Measurements from ENCODE around the gene SLC35F1.

- TF ChIP-seq USF1 (IDR thresholded peaks at IDR 0.05) (no peak), EP300 (IDR thresholded peaks at IDR 0.05; ENCODE audit: borderline replicate concordance) (no peak), EGR1 (IDR thresholded peaks at IDR 0.05) (no peak), FOXM1 (IDR thresholded peaks at IDR 0.05; ENCODE audit: borderline replicate concordance, low read depth) (no peak), CEBPB (IDR thresholded peaks at IDR 0.05) (no peak), REST (IDR thresholded peaks at IDR 0.05; ENCODE audit: low read depth) (no peak), YY1 (IDR thresholded peaks at IDR 0.05; ENCODE audit: low read depth) (no peak)
Measured at GRCh38 chr6:118134206-118134605, 227.1 kb downstream of the SLC35F1 start.

Measured in Ishikawa (cell line).